PC-9 (cell line): Measurements from ENCODE around the gene SPATA20.

Experiments used
- CTCF ChIP-seq: fragments of 200-600 bp; sonication (generic); conservative IDR thresholded peaks from 2 replicates; pipeline ENCODE4 v1.6.1; 2017; ENCODE audit warnings: mixed run types, antibody characterized with exemption, mild to moderate bottlenecking, moderate library complexity
- EZH2 ChIP-seq: fragments of 200-600 bp; sonication (generic); IDR thresholded peaks from 2 replicates; pipeline ENCODE4 v1.8.0; 2017; ENCODE audit warnings: antibody characterized with exemption, low read depth

GRCh38 chr17:50547035-50547735, at the start of gene SPATA20:
- TF ChIP-seq CTCF: peak; percentile 99
- TF ChIP-seq EZH2: no peak
